ENCODE measurements around the gene ATP5F1D.

DNA sequence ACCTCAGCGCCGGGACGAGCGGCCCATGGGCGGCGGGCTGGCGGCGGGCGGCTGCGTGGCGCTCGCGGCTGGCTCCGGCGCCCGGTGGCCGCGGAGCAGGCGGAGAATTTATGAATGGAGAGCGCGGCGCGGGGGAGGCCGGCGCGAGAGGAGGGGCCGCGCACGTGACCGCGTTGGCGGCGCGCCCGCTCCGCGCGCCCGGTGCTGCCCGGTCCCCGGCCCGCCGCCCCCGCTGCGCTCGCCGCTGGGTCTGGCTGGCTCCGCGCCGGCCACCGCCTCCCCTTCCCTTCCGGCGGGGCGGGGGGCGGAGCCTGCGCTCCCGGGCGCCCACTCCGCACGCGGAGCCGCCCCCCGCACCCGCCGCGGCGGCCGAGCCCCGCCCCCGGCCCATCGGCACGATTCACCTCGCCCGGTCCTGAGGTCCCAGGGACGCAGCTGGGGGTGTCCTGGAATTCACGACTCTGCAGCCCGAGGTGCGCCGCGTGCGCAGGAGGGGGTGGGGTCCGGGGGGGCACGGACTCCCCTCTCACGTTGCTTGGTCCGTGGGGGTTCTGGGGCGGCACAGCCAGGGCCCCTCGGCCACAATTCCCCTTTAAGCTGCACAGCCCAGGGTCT is 3.7 kb upstream of the ATP5F1D start, which contains the start of gene CBARP:
- TF ChIP-seq TAF1 (IDR thresholded peaks at IDR 0.05; ENCODE audit: low read depth, low read length) (no peak), POLR2A (IDR thresholded peaks at IDR 0.05; ENCODE audit: low read depth, low read length) (no peak), POLR2AphosphoS5 (IDR thresholded peaks at IDR 0.05; ENCODE audit: low read depth, low read length) (no peak), PAX5 (IDR thresholded peaks at IDR 0.05; ENCODE audit: insufficient read depth, low read length, severe bottlenecking) (no peak), SPI1 (IDR thresholded peaks at IDR 0.05; ENCODE audit: low read depth, low read length) (no peak)
